Transverse colon (tissue), 4 donors: Measurements from ENCODE around the gene LIMK1. TPM values are rescaled to one million over a fixed set of nuclear protein-coding genes. Genes with fewer than 3 reads are reported as not detected.

Experiments used
- DNase-seq: peaks from one replicate; pipeline ENCODE4 v3.0.0-alpha.2; 2019
- H3K27ac ChIP-seq, 4 donors: fragments of 200-600 bp; sonication (generic); 2 replicates each; pipeline ENCODE4 v1.5.1; 2016 to 2018; ENCODE audit warnings: inconsistent platforms in 4 of 4
- H3K27me3 ChIP-seq: fragments of 200-600 bp; sonication (generic); 2 replicates; pipeline ENCODE4 v1.5.1; 2017; ENCODE audit warnings: inconsistent platforms
- H3K36me3 ChIP-seq, 4 donors: fragments of 200-600 bp; sonication (generic); 2 replicates each; pipeline ENCODE4 v1.5.1; 2017 to 2019; ENCODE audit warnings: inconsistent platforms in 4 of 4
- H3K4me1 ChIP-seq, 4 donors: fragments of 200-600 bp; sonication (generic); 2 replicates each; pipeline ENCODE4 v1.5.1; 2017 to 2020; ENCODE audit warnings: inconsistent platforms in 4 of 4
- H3K4me3 ChIP-seq, 4 donors: fragments of 200-600 bp; sonication (generic); 1 replicate in 1 of 4; 2 replicates in 3 of 4; pipeline versions ENCODE4 v1.5.1 to v1.6.1; 2017 to 2019; ENCODE audit warnings: inconsistent platforms in 4 of 4
- H3K9me3 ChIP-seq, 2 donors: fragments of 200-600 bp; sonication (generic); 2 replicates each; pipeline ENCODE4 v1.5.1; 2017 to 2019; ENCODE audit warnings: inconsistent platforms in 2 of 2
- CTCF ChIP-seq, 5 experiments: fragments of 200-600 bp in 3 of 5; fragments of 450-650 bp in 2 of 5; sonication (generic) in 3 of 5; IDR thresholded peaks; 1 replicate in 2 of 5; 2 replicates in 3 of 5; pipeline ENCODE4 v1.5.1; 2016 to 2017; ENCODE audit warnings: antibody characterized with exemption in 5 of 5, inconsistent platforms in 3 of 5, mild to moderate bottlenecking in 2 of 5, moderate library complexity in 1 of 5
- EP300 ChIP-seq: sonication (generic); formaldehyde crosslinking; IDR thresholded peaks from one replicate; pipeline ENCODE4 v1.6.1; 2017; ENCODE audit warnings: antibody characterized with exemption, low read depth
- POLR2A ChIP-seq: fragments of 450-650 bp; IDR thresholded peaks from one replicate; pipeline ENCODE4 v1.6.1; 2016; ENCODE audit warnings: antibody characterized with exemption, mild to moderate bottlenecking, moderate library complexity
- POLR2AphosphoS5 ChIP-seq, 3 donors: sonication (generic); formaldehyde crosslinking; IDR thresholded peaks; one replicate each; pipeline ENCODE4 v1.6.1; 2016; ENCODE audit warnings: antibody characterized with exemption in 3 of 3
- WGBS, 2 donors: methylation state at CpG; one replicate each; pipeline ENCODE4 v1.1.5; 2018; ENCODE audit warnings: low coverage in 1 of 2; 5-methylcytosine and 5-hydroxymethylcytosine counted together
- in situ Hi-C, 4 donors: fragments of 200-750 bp; cut with MboI; loops; one replicate each; pipeline versions ENCODE4 v1.15.0 to v1.15.1; 2017; ENCODE audit warnings: low sequenced_read_pairs in 3 of 4, low pct_ligation_motif_present in 1 of 4, low pct_unique_long_range_greater_than_20kb in 1 of 4
- intact Hi-C: fragments of 100-400 bp; cut with DNase I; formaldehyde crosslinking; loops from one replicate; pipeline ENCODE4 v1.15.1; 2023; ENCODE audit warnings: low total_unique reads
- total RNA-seq, 4 donors: library from RNA; depleted of rRNA; stranded (reverse); fragments of >200 nt; gene quantifications; one replicate each; pipeline ENCODE4 v1.1.0, GENCODE V29; 2016

The LIMK1 gene
- total RNA-seq, 4 donors from 2014 or later, result 13.4 to 44.2 (median 27.1) TPM

- TF ChIP-seq EP300 (no peak), CTCF (IDR thresholded peaks at IDR 0.05) (no peak), POLR2AphosphoS5 (IDR thresholded peaks at IDR 0.05) (no peak), POLR2A (no peak)
- in situ Hi-C loops (loop anchor here in 1 of 4 donors (25.0 kb wide), 1 partner anchor 95 kb away; no protein-coding TSS in a partner anchor), intact Hi-C loops (no loop called here)
- WGBS, 2 donors, result 60% methylated on average over 12 of the region's 13 CpGs; no CpG with 5 or more reads in 1 of the 2 donors
- peak overlapping the region in 1 of 4 donors; percentile 43 for H3K4me3 ChIP-seq
- no peaks in the 10 kb centered on the region for H3K9me3 ChIP-seq
- H3K27ac ChIP-seq, result peak overlapping the region; percentile 70 to 84 (median 76)
- peaks cover 0 to 25% (median 14%) of the 10 kb centered on the region in 4 donors for H3K4me1 ChIP-seq
- H3K27me3 ChIP-seq, result no peaks in the 10 kb centered on the region
- peak; percentile 25 for DNase-seq
- H3K36me3 ChIP-seq, result peaks cover 0 to 2% (median 0%) of the 10 kb centered on the region in 4 donors
These were observed 8.8 kb downstream of the LIMK1 start for GRCh38 chr7:74092321-74092963.

DNA sequence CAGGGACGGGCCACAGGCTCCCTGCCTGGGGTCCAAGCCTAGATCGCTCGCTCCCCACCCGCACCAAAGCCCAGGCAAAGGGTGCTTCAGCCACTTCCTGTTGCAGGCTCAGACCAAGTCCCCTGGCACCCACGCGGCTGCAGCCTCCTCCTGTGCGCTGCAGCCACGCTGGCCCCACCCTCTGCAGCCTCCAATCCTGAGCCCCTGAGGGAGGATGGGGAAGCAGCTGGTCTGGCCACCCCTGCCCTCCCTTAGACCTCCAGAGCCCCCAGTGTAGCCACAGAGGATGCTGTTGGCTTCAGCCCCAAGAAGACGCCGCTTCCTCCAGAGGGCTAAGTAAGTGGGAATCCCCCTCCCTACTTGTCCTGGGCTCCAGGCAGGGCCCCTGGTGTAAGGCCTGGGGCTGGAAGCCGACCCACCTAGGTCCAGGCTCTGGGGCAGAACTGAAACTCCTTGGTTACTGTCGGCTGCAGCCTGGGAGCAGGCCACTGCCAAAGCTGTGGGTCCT lies 9.4 kb downstream of the LIMK1 start:
- peak overlapping the region in 2 of 4 donors; percentile 38 to 43 for H3K4me3 ChIP-seq
- 67% methylated on average over 10 of the region's 12 CpGs; no CpG with 5 or more reads in 1 of the 2 donors for WGBS, 2 donors

GRCh38 chr7:74093671-74094223 lies 10.1 kb downstream of the LIMK1 start:
- no peaks in the 10 kb centered on the region for H3K9me3 ChIP-seq
- H3K4me3 ChIP-seq, result peak overlapping the region in 2 of 4 donors; percentile 38 to 43
- no peak for DNase-seq
- H3K27me3 ChIP-seq, result no peaks in the 10 kb centered on the region
- intact Hi-C loops, result no loop called here
- H3K27ac ChIP-seq, result peak overlapping the region; percentile 70 to 84 (median 76)
- in situ Hi-C loops, result loop anchor here in 1 of 4 donors (25.0 kb wide), 1 partner anchor 94 kb away; no protein-coding TSS in a partner anchor
- H3K36me3 ChIP-seq, result peaks cover 0 to 5% (median 0%) of the 10 kb centered on the region in 4 donors
- TF ChIP-seq POLR2AphosphoS5 (IDR thresholded peaks at IDR 0.05) (no peak), POLR2A (peak; percentile 22)
- peaks cover 0 to 25% (median 14%) of the 10 kb centered on the region in 4 donors for H3K4me1 ChIP-seq
- WGBS, 2 donors, result 43% methylated on average over 14 of the region's 15 CpGs; no CpG with 5 or more reads in 1 of the 2 donors

More for the DNA sequence above, 9.4 kb downstream of the LIMK1 start:
- Histone ChIP-seq H3K27ac (peak overlapping the region; percentile 70 to 84 (median 76)), H3K36me3 (peaks cover 0 to 5% (median 0%) of the 10 kb centered on the region in 4 donors), H3K4me1 (peaks cover 0 to 25% (median 14%) of the 10 kb centered on the region in 4 donors), H3K9me3 (no peaks in the 10 kb centered on the region), H3K27me3 (no peaks in the 10 kb centered on the region)
- TF ChIP-seq CTCF (IDR thresholded peaks at IDR 0.05), result no peak
- no peak for TF ChIP-seq POLR2AphosphoS5 (IDR thresholded peaks at IDR 0.05)
- TF ChIP-seq POLR2A, result no peak
- no peak for TF ChIP-seq EP300
- intact Hi-C loops, result no loop called here
- in situ Hi-C loops, result loop anchor here in 1 of 4 donors (25.0 kb wide), 1 partner anchor 94 kb away; no protein-coding TSS in a partner anchor
- DNase-seq, result peak; percentile 61

DNA sequence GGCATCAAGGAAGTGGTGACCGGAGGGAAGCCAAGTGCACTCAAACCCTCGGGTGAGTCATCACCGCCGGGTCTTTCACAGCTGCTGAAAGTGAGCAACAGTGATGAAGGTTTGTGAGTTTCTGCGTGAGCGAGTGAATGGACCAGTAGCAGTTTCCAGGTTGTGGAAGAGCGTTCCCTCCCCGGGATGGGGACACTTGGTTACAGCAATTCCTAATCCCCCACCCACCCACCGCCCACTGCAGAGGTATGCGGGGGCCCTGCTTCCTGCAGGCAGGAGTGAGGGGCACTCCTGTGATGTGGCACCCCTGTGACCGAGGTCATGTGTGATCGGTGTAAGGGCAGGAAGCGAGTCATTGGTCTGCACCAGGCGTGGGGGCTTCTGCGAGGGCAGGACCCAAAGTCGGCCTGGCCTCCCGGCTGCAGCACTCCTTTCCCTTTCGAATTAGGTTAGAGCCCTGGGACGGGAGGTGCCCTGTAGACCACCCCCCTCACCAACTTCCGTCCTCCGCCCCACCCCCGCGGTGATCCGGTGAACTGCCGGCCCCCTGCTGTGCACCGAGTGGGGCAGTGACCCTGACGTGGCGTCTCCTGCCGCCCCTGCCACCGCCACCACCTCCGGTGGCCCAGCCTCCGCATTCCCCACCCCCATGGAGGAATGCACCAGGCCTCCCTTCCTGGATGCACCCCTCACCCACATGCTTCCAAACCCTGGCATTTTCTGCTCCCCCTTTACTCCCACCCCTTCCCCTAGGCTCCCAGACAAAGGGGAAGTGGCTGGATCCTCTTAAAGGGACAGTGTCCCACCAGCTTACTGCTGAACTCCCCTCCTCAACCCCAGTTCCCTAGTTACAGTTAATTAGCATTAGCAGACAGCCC lies 10.9 kb downstream of the LIMK1 start:
- peak overlapping the region; percentile 70 to 84 (median 76) for H3K27ac ChIP-seq
- H3K4me3 ChIP-seq, result peak overlapping the region; percentile 20 to 43 (median 30)
- TF ChIP-seq POLR2AphosphoS5 (IDR thresholded peaks at IDR 0.05) (peak in 1 of 3 donors; percentile 53), EP300 (no peak)
- peaks cover 0 to 5% (median 0%) of the 10 kb centered on the region in 4 donors for H3K36me3 ChIP-seq
- DNase-seq, result peak; percentile 78
- in situ Hi-C loops (loop anchor here in 1 of 4 donors (25.0 kb wide), 1 partner anchor 93 kb away; no protein-coding TSS in a partner anchor), intact Hi-C loops (no loop called here)
- H3K4me1 ChIP-seq, result peaks cover 0 to 25% (median 14%) of the 10 kb centered on the region in 4 donors
- 43% methylated on average over 32 of the region's 32 CpGs; no CpG with 5 or more reads in 1 of the 2 donors for WGBS, 2 donors
- no peaks in the 10 kb centered on the region for H3K9me3 ChIP-seq
- no peaks in the 10 kb centered on the region for H3K27me3 ChIP-seq
